ENCODE results near the gene TMEM150A. TPM values are rescaled to one million over a fixed set of nuclear protein-coding genes. Genes with fewer than 3 reads are reported as not detected.

The TMEM150A gene, protein sequence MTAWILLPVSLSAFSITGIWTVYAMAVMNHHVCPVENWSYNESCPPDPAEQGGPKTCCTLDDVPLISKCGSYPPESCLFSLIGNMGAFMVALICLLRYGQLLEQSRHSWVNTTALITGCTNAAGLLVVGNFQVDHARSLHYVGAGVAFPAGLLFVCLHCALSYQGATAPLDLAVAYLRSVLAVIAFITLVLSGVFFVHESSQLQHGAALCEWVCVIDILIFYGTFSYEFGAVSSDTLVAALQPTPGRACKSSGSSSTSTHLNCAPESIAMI
- 2.1 and 2.2 TPM in 2 replicates for total RNA-seq

DNA sequence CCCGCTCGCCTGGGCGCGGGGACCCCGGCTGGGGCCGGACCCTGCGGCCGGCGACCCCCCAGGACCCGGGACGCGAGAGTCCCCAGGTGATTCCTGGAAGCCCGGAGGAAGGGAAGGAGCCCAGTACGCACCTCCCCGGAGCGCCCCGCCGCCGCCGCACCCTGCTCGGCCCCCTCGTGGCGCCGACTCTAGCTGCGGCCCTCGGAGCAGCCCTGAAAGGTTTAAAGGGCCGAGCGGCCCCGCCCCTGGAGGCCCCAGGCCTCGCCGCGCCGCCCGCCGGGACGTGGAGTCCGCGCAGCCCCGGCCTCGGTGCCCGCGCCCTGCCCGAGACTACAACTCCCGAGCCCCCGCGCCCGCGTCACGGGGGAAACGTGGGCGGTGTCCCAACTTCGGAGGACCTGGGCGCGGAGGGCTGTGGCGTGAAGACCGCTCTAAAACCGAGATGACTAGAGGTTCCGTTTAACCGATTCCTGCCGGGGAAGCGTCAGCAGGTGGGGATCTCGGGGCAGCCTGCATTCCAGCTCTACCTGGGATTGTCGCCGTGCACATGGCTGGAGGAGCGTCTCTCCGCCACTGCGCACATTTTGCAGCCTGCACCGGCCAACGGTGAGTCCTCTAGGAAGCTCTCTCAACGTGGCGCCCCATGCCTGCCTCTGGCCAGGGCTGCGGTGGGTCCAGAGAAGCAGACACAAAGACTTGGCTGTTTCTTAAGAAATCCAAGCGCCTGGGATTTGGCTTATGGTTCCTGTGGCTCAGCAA lies at the start of gene TMEM150A:
TMEM150A (minus strand) TSS at position 223 of the 759 bp plus-strand sequence. CDS start 750 bp downstream, outside the sequence.
- intact Hi-C loops (cut with micrococcal nuclease) = loop anchor here (1.0 to 5.0 kb wide), 2 partner anchors 10 to 840 kb away; partner anchors contain the start of genes C2orf68 and KDM3A

DNA sequence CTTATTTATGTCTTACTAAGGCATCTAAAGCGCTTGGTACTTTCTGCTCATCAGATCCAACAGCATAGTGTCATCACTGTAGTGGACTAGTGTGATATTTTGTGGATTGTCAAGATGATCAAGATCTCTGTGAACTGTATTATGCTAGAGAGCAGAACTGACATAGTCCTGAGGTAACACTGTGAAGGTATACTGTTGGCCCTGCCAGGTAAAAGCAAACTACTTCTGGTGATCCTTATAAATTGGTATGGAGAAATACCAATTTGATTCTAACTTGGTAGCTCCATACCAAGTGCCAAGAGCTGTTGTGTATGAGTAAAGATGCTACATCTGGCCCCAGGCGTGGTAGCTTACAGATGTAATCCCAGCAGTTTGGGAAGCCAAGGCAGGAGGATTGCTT lies 49.6 kb upstream of the TMEM150A start:
- intact Hi-C loops (cut with micrococcal nuclease) = no loop called here

DNA sequence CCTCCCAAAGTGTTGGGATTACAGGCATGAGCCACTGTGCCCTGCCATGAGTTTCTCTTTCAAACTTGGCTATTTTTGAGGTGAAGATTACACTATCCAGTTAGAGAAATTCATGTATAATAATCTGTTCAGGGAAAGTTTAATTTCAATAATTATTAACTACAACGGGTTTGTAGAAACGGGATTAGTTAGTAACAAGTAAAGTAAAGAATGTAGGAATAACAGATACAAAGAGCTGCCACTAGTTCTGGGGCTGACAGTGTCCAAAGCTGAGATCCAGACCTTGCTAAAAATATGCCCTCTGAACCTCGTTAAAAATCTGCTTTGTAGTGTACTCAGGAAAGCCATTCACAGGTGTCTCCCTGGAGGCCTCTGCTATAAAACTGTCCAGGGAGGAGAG lies 48.6 kb upstream of the TMEM150A start:
- intact Hi-C loops (cut with micrococcal nuclease) = no loop called here

DNA sequence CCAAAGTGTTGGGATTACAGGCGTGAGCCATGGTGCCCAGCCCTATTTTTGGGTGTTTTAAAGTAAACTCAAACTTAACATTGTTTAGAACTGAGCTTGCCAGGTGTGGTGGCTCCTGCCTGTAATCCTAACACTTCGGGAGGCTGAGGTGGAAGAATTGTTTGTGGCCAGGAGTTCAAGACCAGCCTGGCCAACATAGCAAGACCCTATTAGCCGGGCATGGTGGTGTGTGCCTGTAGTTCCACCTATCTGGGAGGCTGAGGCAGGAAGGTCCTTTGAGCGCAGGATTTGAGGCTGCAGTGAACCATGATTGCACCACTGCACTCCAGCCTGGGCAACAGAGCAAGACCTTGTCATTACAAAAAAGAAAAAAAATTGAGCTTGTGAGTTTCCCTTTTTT lies 48.0 kb upstream of the TMEM150A start:
- intact Hi-C loops (cut with micrococcal nuclease) = no loop called here

DNA sequence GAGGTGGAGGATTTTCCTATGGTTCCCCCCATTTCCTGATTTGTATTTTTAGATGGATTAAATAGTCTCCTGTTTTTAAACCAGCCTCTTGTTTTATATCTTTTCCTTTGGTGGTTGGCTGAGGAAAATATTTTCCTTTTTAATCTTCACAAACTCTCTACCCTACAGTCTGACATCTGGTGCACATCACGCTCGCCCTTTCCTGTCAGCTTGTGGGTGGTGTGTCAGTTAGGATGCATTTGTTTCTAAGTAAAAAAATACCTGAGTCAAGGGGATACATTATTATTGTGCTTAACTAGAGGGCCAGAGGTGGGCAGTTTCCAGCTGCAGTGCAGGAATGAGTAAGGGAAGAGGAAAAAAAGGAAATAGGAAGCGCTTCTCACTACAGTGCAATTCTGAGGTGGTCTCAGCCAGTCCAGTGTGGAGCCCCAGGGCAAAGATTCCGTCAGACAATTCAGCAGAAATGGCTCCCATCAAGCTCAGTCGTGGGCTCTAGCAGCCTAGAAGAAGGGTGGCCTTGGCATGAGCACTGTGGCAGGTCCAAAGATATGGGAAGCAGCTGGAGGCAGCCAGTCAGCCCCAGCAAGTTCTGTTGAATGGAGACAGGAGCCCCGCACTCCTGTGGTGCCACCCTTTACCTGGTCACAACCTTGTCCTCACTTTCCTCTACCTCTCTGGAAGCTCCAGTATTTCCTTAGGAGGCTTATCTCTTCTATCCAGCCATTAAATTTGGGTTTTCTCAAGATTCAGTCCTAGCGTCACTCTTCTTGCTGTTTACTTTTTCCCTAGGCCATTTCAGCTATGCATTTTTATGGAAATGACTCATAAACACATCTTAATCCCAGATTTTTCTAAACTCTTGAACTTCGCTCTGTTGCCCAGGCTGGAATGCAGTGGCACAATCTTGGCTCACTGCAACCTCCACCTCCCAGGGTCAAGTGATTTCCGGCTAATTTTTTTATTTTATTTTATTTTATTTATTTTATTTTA lies 47.0 kb upstream of the TMEM150A start:
- intact Hi-C loops (cut with micrococcal nuclease) = no loop called here

DNA sequence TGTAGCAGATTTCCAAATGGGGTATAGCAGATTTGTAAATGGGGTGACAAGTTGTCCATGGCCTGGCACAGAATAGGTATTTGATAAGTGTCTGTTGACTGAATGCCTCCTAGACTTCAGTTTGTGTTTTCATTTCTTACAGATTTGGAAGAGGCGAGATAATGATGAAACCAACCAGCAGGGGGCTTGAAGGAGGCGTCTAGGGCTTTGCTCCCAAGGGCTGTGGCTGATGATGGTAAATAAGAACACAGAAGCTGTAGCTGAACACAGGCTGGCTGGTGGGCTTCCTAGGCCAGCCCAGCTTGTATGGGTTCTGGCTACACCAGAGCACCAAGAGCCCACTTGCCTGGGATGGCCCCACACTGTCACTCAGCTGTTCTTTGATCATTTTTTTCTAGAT lies 46.1 kb upstream of the TMEM150A start:
- intact Hi-C loops (cut with micrococcal nuclease) = loop anchor here (1.0 kb wide), 1 partner anchor 166 kb away; no protein-coding TSS in a partner anchor

DNA sequence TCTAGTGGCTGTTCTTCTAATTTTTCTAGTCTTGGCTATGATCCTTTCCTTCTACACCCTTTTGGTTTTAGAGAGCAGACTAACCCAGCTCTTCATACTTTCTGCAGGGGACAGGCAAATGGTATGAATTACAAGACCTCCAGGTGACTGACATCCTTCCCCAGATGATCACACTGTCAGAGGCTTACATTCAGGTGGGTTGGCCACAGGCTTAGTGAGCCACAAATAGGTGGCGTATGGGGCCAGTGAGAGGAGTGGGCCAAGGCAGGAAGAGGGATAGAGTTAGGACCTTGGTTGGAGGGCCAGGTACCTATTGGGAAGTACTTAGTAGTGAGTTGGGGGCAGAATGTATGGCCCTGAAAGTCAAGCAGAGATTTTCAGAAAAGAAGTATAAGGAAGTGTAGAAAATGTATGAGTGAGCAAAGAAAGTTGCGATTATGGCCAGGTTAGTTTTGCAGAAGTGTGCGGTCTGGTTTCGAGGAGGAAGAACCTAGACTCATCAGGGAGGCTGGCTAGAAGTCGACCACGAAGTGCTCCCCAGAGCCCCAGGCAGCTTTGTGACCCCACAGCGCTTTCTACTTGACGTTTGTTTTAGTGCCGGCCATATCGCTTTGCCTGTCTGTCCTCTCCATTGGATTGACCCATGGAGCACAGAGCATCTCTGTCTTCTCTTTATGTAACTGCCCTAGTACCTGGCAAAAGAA lies 45.5 kb upstream of the TMEM150A start:
- intact Hi-C loops (cut with micrococcal nuclease) = loop anchor here (1.0 kb wide), 1 partner anchor 166 kb away; no protein-coding TSS in a partner anchor

DNA sequence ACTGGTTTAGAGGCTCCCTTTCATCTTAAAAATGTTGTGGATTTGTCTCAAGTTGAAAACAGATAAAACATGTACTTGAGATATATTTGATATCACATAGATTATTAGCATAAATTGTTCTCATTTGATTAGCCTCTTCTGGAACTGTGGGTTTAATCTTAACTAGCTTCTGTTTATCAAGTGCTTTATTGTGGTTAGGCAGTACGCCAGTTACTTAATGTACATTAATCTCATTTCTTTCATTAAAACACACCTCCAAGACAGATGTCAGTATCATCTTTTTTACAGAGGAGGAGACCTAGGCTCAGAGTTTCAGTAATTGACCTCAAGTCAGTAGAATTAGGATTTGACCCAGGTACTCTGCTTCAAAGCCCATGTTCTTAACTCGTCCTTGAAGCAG lies 43.7 kb upstream of the TMEM150A start:
- intact Hi-C loops (cut with micrococcal nuclease) = no loop called here

DNA sequence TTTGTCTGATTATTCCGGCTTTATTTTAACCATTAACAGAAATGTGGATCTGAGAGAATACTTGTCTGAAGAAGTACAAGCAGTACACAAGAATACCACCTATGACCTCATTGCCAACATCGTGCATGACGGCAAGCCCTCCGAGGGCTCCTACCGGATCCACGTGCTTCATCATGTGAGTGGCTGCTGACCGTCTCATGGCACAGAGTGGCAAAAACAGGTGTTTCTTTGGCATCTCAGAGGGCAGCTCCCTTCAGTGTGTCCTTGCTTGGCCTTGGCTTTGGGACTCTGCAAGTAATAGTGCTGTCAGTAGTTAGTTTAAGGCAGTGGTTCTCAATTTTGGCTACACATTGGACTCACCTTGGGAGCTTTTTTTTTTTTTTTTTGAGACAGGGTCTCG lies 42.4 kb upstream of the TMEM150A start:
- intact Hi-C loops (cut with micrococcal nuclease) = loop anchor here (5.0 kb wide), 1 partner anchor 157 kb away; no protein-coding TSS in a partner anchor

DNA sequence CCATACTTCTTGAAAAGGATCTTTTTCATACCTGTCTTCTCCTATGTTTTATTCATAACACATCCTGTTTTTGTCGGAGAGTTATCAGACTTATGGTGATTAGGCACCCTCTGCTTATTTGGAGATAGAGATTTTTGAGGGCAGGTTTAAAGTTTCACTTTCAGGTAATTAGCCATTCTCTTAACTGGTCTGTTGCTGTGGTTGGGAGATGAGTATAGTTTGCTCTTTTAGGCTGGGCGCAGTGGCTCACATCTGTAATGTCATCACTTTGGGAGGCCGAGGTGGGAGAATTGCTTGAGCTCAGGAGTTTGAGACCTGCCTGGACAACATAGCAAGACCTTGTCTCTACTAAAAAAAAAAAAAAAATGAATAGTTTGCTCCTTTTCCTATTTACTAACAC lies 40.2 kb upstream of the TMEM150A start:
- intact Hi-C loops (cut with micrococcal nuclease) = loop anchor here (5.0 kb wide), 1 partner anchor 160 kb away; no protein-coding TSS in a partner anchor

DNA sequence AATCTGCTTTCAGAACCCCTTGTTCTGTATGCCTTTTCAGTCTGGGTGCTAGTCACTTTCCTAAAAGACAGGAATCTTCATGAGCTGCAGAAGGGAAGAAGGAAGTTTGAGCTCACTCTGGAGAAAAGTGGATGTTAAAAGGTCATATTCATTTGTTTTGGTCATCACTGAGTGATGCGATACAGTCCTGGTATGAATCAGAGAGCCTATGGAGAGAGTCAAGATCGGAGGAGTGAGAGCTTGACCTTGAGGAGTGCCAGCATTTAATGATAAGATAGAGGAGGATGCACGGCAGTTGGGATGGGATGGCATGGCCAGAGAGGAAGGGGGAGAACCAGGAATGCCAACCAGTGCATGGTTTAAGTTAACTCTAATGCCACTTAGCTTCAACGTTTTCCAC lies 33.1 kb upstream of the TMEM150A start:
- intact Hi-C loops (cut with micrococcal nuclease) = no loop called here

DNA sequence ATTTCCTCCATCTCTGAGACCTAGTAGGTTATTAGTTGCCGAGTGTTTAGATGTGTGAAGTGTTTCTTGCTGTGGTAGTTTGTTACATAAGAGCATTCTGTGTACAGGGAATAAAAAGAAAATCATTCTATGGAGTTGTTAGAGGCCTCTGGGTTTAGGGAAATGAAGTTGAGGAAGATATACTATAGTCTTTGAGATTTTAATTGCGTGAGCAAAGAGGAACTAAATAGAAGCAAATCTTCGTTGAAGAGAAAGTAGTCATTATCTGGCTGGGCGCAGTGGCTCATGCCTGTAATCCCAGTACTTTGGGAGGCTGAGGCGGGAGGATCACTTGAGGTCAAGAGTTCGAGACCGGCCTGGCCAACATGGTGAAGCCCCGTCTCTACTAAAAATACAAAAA lies 32.5 kb upstream of the TMEM150A start:
- intact Hi-C loops (cut with micrococcal nuclease) = no loop called here

DNA sequence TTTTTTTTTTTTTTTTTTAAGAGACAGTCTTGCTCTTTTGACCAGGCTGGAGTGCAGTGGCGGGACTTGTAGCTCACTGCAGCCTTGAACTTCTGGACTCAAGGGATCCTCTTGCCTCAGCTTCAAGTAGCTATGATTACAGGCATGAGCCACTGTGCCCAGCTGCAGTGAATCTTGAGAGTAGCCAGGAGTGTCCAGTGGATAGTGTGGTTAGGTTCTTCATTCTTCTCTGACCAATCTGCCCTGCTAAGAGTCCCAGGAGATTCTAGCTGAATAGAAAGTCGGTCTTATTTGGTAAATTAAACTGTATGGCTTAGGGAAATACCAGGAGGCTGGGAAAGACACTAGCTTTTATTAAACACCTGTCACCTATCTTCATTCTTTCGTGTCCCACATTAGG lies 28.8 kb upstream of the TMEM150A start:
- intact Hi-C loops (cut with micrococcal nuclease) = no loop called here

DNA sequence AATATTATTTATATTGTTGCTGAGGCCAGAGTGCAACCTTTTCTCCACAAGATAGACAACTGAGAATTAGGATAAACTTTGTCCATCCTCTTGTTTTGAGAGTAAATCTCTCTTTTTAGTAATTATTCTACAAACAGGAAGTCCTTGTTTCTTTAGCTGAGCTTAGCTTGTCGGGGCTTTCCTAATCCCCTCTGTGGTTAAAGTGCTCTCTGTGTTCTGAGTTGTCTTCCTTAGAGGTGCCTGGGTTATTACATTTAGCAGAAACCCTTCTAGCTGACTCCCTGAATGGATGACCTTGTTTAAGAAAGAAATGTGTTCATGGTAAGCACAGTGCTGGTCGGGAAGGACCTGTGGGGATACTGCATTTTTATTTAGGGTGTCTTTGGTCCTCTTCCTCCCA lies 26.2 kb upstream of the TMEM150A start:
- intact Hi-C loops (cut with micrococcal nuclease) = no loop called here

DNA sequence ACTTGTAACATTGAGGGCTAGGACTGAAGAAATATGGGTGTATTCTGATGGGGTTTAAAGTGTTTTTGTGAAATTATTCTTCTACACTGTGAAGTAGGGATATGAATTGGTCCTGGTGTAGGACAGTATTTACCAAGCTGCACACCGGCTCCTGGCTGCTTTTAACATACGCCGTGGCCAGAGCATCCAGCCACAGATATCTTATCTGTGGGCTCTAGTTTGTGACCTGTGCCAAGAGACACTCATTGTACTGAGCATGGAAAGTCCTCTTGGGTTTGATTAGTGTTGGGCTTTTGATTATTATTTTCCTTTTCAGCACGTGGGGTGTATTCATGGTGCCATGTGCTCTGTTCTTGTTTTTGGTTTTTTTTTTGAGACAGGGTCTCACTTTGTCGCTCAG lies 21.5 kb upstream of the TMEM150A start:
- intact Hi-C loops (cut with micrococcal nuclease) = no loop called here

DNA sequence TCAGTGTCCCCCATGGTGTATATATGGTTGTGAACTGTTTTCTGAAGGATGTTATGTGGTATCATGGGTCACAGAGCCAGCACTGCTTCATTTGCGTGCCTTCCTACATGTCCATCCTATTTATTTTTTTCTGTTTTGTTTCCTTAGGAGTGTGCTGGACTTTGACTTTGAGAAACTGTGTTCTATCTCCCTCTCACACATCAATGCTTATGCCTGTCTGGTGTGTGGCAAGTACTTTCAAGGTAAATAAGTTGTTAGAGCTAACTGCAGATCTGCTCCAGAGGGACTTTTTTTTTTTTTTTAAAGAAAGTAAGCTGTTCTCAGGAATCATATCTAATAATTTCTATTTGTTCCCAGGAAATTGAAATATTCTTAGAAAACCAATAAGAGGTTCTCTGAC lies 18.8 kb upstream of the TMEM150A start:
- intact Hi-C loops (cut with micrococcal nuclease) = no loop called here

DNA sequence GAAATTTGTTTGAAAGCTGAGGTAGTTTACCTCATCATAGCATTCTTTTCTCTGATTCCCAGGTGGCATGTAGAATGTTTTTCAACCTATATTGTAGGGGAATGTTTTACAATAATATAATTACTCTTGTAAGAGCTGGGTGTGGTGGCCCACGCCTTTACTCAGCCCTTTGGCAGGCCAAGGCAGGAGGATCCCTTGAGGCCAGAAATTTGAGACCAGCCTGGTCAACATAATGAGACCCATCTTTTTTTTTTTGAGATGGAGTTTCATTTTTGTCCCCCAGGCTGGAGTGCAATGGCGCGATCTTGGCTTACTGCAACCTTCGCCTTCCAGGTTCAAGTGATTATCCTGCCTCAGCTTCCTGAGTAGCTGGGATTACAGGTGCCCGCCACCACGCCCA lies 17.1 kb upstream of the TMEM150A start:
- intact Hi-C loops (cut with micrococcal nuclease) = no loop called here

DNA sequence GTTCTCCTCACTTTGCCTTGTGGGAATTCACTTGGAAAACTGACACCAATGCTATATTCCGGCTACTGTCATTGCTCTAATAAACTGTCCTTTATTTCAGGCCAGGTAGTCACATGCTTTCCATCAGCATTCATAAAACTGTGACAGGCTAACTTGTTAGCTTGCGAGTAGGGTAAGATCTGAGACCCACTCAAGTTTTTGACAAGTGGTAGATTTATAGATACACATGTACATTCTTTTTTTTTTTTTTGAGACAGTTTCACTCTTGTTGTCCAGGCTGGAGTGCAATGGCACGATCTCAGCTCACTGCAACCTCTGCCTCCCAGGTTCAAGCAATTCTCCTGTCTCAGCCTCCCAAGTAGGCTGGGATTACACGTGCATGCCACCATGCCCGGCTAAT lies 15.2 kb upstream of the TMEM150A start:
- intact Hi-C loops (cut with micrococcal nuclease) = loop anchor here (2.0 kb wide), 3 partner anchors 33 to 577 kb away; partner anchors contain the start of genes IMMT, MAT2A and VAMP5

DNA sequence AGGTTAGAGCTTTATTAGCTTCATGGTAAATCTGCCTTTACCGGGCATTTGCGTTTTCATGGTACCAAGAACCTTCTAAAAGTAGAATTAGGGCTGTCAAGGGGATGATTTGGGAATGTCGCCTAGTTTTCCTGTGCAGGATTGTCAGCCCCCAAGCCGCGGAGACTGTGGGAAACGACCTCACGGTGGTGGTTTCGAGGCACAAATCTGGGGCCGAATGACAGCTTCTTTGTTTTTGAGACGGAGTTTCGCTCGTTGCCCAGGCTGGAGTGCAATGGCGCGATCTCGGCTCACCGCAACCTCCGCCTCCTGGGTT lies 12.9 kb upstream of the TMEM150A start:
- intact Hi-C loops (cut with micrococcal nuclease) = no loop called here

DNA sequence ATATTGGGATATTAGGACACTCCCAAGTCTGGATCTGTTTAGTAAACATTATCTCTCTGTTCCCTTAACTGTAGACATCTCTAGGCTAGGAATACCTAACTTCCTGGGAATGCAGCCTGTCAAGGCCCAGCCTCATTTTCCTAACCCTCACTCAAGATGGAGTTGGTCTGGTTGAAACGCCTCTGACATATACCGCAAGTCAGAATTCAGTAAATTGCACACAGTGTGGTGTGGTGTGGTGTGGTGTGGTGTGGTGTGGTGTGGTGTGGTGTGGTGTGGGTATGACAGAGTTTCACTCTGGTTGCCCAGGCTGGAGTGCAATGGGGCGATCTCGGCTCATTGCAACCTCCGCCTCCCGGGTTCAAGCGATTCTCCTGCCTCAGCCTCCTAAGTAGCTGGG lies 12.3 kb upstream of the TMEM150A start:
- intact Hi-C loops (cut with micrococcal nuclease) = loop anchor here (5.0 kb wide), 1 partner anchor 493 kb away; the partner anchor contains the start of genes POLR1A and PTCD3

Data from T-helper 2 cell treated with Interferon-gamma antibody and Interleukin-4, amounts not matched to agents 100 ng/mL and 5 ng/mL, for 36 hours (primary cell).